Measurements from ENCODE around the gene CD44. TPM values are rescaled to one million over a fixed set of nuclear protein-coding genes. Genes with fewer than 3 reads are reported as not detected.

CD44 gene
- total RNA-seq, 1 experiment from 2014 or later, result 6.1 TPM

GRCh38 chr11:35271031-35271430, 132.1 kb downstream of the CD44 start:
- H3K18ac ChIP-seq (ENCODE audit: insufficient read length, low read depth, low read length), result no peak overlapping the region
- no peak overlapping the region for H4K91ac ChIP-seq (ENCODE audit: insufficient read length, low read depth, low read length)
- H3K79me1 ChIP-seq (ENCODE audit: insufficient read depth, low read depth, low read length, poor library complexity, severe bottlenecking), result no peaks in the 10 kb centered on the region
- H2AK5ac ChIP-seq (ENCODE audit: insufficient read length, low read length), result no peak overlapping the region
- no peak for TF ChIP-seq CTCF (conservative IDR thresholded peaks at IDR 0.05)
- H3K23ac ChIP-seq (ENCODE audit: insufficient read length, low read depth, low read length), result no peak overlapping the region
- Mint-ChIP-seq H3K9me3 (no peaks in the 10 kb centered on the region), H3K27ac (no peak overlapping the region), H3K27me3 (ENCODE audit: low read depth) (peaks cover 4% of the 10 kb centered on the region; the same call in 1 of the 2 replicates), H3K4me1 (peaks cover 15% of the 10 kb centered on the region in 2 experiments), H3K4me3 (no peak overlapping the region), H3K36me3 (ENCODE audit: insufficient read depth in 1 of 3, low read depth in 3 of 3) (no peaks in the 10 kb centered on the region; a peak in 1 of 7 replicates)
- H3T11ph ChIP-seq (ENCODE audit: low read length), result no peak overlapping the region
- H3K4me2 ChIP-seq (ENCODE audit: insufficient read depth, insufficient read length, low read length), result no peak overlapping the region
- no peak overlapping the region for H2BK20ac ChIP-seq (ENCODE audit: low read depth, low read length, poor library complexity, severe bottlenecking)
- H3K27ac ChIP-seq (ENCODE audit: insufficient read length, low read depth, low read length), result no peak overlapping the region
- no peak overlapping the region for H3K14ac ChIP-seq (ENCODE audit: insufficient read depth, low read length)
- H2AFZ ChIP-seq (ENCODE audit: low read length), result no peak overlapping the region
- H3K9ac ChIP-seq (ENCODE audit: extremely low read depth, insufficient read length, low read length), result no peak overlapping the region
- H3K4me1 ChIP-seq (ENCODE audit: insufficient read depth, low read length), result no peaks in the 10 kb centered on the region
- H2BK15ac ChIP-seq (ENCODE audit: low read depth, low read length), result no peak overlapping the region
- no peaks in the 10 kb centered on the region for H3K9me3 ChIP-seq (ENCODE audit: control insufficient read depth, low read depth, low read length)
- no CpG with 5 or more reads among the region's 3 CpGs for WGBS (ENCODE audit: extremely low coverage, insufficient read length, low lambda C conversion rate)
- H3K56ac ChIP-seq (ENCODE audit: insufficient read length, low read depth, low read length), result no peak overlapping the region
- H3K79me2 ChIP-seq (ENCODE audit: insufficient read depth, low read length), result no peaks in the 10 kb centered on the region
- H4K5ac ChIP-seq (ENCODE audit: insufficient read length, low read depth, low read length), result no peak overlapping the region
- no peak overlapping the region for H2BK120ac ChIP-seq (ENCODE audit: low read depth, low read length, poor library complexity, severe bottlenecking)
- no peak for DNase-seq
- no peak overlapping the region for H3K4ac ChIP-seq (ENCODE audit: low read depth, low read length)
- no peak overlapping the region for H2BK5ac ChIP-seq (ENCODE audit: insufficient read length, low read length)
- no peaks in the 10 kb centered on the region for H3K27me3 ChIP-seq (ENCODE audit: insufficient read depth, low read length)
- no peaks in the 10 kb centered on the region for H4K20me1 ChIP-seq (ENCODE audit: control insufficient read depth, insufficient read depth, insufficient read length)
- no peaks in the 10 kb centered on the region for H3K23me2 ChIP-seq (ENCODE audit: insufficient read length, low read depth, low read length, poor library complexity, severe bottlenecking)
- no peak overlapping the region for H4K8ac ChIP-seq (replicated peaks; ENCODE audit: insufficient read length, low read depth, low read length)
- H2BK12ac ChIP-seq (ENCODE audit: insufficient read length, low read depth, low read length), result no peak overlapping the region
